Neural progenitor cell (in vitro differentiated cells): ENCODE data around the gene TBCD. TPM values are rescaled to one million over a fixed set of nuclear protein-coding genes. Genes with fewer than 3 reads are reported as not detected.
A peak's percentile ranks its signal among the peaks of the same experiment; 100 is the strongest.

ENCODE experiments used
- DNase-seq: peaks from one replicate; pipeline ENCODE4 v3.0.0-alpha.2; 2016; ENCODE audit warnings: low spot score
- H2AFZ ChIP-seq: fragments of 200-600 bp; sonication (generic); replicated peaks from 2 replicates; pipeline ENCODE4 v1.6.1; 2016; ENCODE audit warnings: antibody characterized with exemption
- H3F3A ChIP-seq: fragments of 200-600 bp; sonication (generic); 2 replicates; pipeline ENCODE4 v1.6.1; 2016; ENCODE audit warnings: antibody characterized with exemption, low read depth
- H3K27ac ChIP-seq: fragments of 200-600 bp; sonication (generic); 2 replicates; pipeline ENCODE4 v1.5.1; 2016; ENCODE audit warnings: mild to moderate bottlenecking
- H3K27me3 ChIP-seq: fragments of 200-600 bp; sonication (generic); 2 replicates; pipeline ENCODE4 v1.6.1; 2016; ENCODE audit warnings: mild to moderate bottlenecking, moderate library complexity
- H3K36me3 ChIP-seq: fragments of 200-600 bp; sonication (generic); 2 replicates; pipeline ENCODE4 v1.5.1; 2016
- H3K4me1 ChIP-seq: fragments of 200-600 bp; sonication (generic); 2 replicates; pipeline ENCODE4 v1.6.1; 2016; ENCODE audit warnings: mixed run types
- H3K4me2 ChIP-seq: fragments of 200-600 bp; sonication (generic); 2 replicates; pipeline ENCODE4 v1.6.1; 2016
- H3K4me3 ChIP-seq: fragments of 200-600 bp; sonication (generic); 2 replicates; pipeline ENCODE4 v1.5.1; 2016
- H3K79me2 ChIP-seq: fragments of 200-600 bp; sonication (generic); 2 replicates; pipeline ENCODE4 v1.6.1; 2016; ENCODE audit warnings: low read depth
- H3K9ac ChIP-seq: fragments of 200-600 bp; sonication (generic); 2 replicates; pipeline ENCODE4 v1.6.1; 2016
- H3K9me3 ChIP-seq: fragments of 200-600 bp; sonication (generic); 2 replicates; pipeline ENCODE4 v1.5.1; 2016; ENCODE audit warnings: low read depth
- H4K20me1 ChIP-seq: fragments of 200-600 bp; sonication (generic); 2 replicates; pipeline ENCODE4 v1.6.1; 2016; ENCODE audit warnings: low read depth
- H3K27ac Mint-ChIP-seq: 3 replicates; pipeline ENCODE4 v1.8.0; 2021; ENCODE audit warnings: mixed read lengths
- H3K27me3 Mint-ChIP-seq: 2 replicates; pipeline ENCODE4 v1.8.0; 2022; ENCODE audit warnings: low read depth, mild to moderate bottlenecking, inconsistent platforms, moderate library complexity, mixed read lengths; ENCODE audit not compliant: insufficient read depth
- H3K36me3 Mint-ChIP-seq: 3 replicates; pipeline ENCODE4 v1.8.0; 2021; ENCODE audit warnings: mixed read lengths
- H3K4me1 Mint-ChIP-seq: 3 replicates; pipeline ENCODE4 v1.8.0; 2021; ENCODE audit warnings: mixed read lengths
- H3K4me3 Mint-ChIP-seq: 3 replicates; pipeline ENCODE4 v1.8.0; 2021; ENCODE audit warnings: mild to moderate bottlenecking, moderate library complexity, mixed read lengths
- H3K9me3 Mint-ChIP-seq: 3 replicates; pipeline ENCODE4 v1.8.0; 2020; ENCODE audit warnings: mixed read lengths
- CTCF ChIP-seq: fragments of 200-600 bp; sonication (generic); IDR thresholded peaks from 2 replicates; pipeline ENCODE4 v1.5.1; 2017; ENCODE audit warnings: antibody characterized with exemption, mild to moderate bottlenecking
- EZH2 ChIP-seq: fragments of 200-600 bp; sonication (generic); IDR thresholded peaks from 2 replicates; pipeline ENCODE4 v1.6.1; 2017; ENCODE audit warnings: antibody characterized with exemption, mild to moderate bottlenecking, moderate library complexity
- EZH2phosphoT487 ChIP-seq: fragments of 200-600 bp; sonication (generic); IDR thresholded peaks from 2 replicates; pipeline ENCODE4 v1.6.1; 2017; ENCODE audit warnings: antibody characterized with exemption
- total RNA-seq: library from RNA; depleted of rRNA; stranded (reverse); fragments of >200 nt; gene quantifications from 2 replicates; pipeline ENCODE4 v1.2.3, GENCODE V29; 2015; ENCODE audit warnings: low replicate concordance

TBCD gene
- total RNA-seq, 1 donor from 2014 or later, result 76.4 TPM

- H3K27ac ChIP-seq, result no peak overlapping the region
- peak overlapping the region; percentile 83 for H3K27ac Mint-ChIP-seq
Measured at GRCh38 chr17:82881900-82882714, 130.2 kb downstream of the TBCD start.

GRCh38 chr17:82882715-82883418 lies 131.0 kb downstream of the TBCD start:
- peaks cover 8% of the 10 kb centered on the region for H3K79me2 ChIP-seq
- H3K4me3 ChIP-seq, result no peak overlapping the region
- peak overlapping the region; percentile 83 for H3K27ac Mint-ChIP-seq
- H3K9me3 Mint-ChIP-seq, result no peaks in the 10 kb centered on the region
- TF ChIP-seq EZH2 (no peak), EZH2phosphoT487 (no peak), CTCF (no peak)
- H4K20me1 ChIP-seq, result peaks cover 11% of the 10 kb centered on the region
- no peaks in the 10 kb centered on the region for H3F3A ChIP-seq
- no peaks in the 10 kb centered on the region for H3K4me1 ChIP-seq
- H3K27ac ChIP-seq, result no peak overlapping the region
- H3K36me3 ChIP-seq, result no peaks in the 10 kb centered on the region
- H3K4me3 Mint-ChIP-seq, result peak overlapping the region; percentile 18
- peaks cover 8% of the 10 kb centered on the region for H3K27me3 Mint-ChIP-seq
- H3K4me1 Mint-ChIP-seq, result peaks cover 44% of the 10 kb centered on the region
- no peak for DNase-seq
- no peak overlapping the region for H2AFZ ChIP-seq
- no peak overlapping the region for H3K9ac ChIP-seq
- no peaks in the 10 kb centered on the region for H3K9me3 ChIP-seq
- peaks cover 29% of the 10 kb centered on the region for H3K36me3 Mint-ChIP-seq
- no peak overlapping the region for H3K4me2 ChIP-seq
- no peaks in the 10 kb centered on the region for H3K27me3 ChIP-seq

More at GRCh38 chr17:82881900-82882714, 130.2 kb downstream of the TBCD start:
- peaks cover 16% of the 10 kb centered on the region for H4K20me1 ChIP-seq
- no peaks in the 10 kb centered on the region for H3K27me3 ChIP-seq
- no peaks in the 10 kb centered on the region for H3K4me1 ChIP-seq
- no peak for DNase-seq
- no peaks in the 10 kb centered on the region for H3F3A ChIP-seq
- Mint-ChIP-seq H3K27me3 (peaks cover 8% of the 10 kb centered on the region), H3K36me3 (peaks cover 22% of the 10 kb centered on the region), H3K4me1 (peaks cover 42% of the 10 kb centered on the region), H3K9me3 (no peaks in the 10 kb centered on the region), H3K4me3 (peak overlapping the region; percentile 18)
- no peak overlapping the region for H3K9ac ChIP-seq
- TF ChIP-seq CTCF (no peak), EZH2phosphoT487 (no peak), EZH2 (no peak)
- no peak overlapping the region for H2AFZ ChIP-seq
- no peaks in the 10 kb centered on the region for H3K36me3 ChIP-seq
- no peak overlapping the region for H3K4me2 ChIP-seq
- H3K4me3 ChIP-seq, result no peak overlapping the region
- peaks cover 8% of the 10 kb centered on the region for H3K79me2 ChIP-seq
- H3K9me3 ChIP-seq, result no peaks in the 10 kb centered on the region

- DNase-seq, result no peak
- no peaks in the 10 kb centered on the region for H3K4me1 ChIP-seq
- no peaks in the 10 kb centered on the region for H3K27me3 ChIP-seq
- no peak overlapping the region for H3K4me3 Mint-ChIP-seq
- H2AFZ ChIP-seq, result no peak overlapping the region
- no peak overlapping the region for H3K4me3 ChIP-seq
- peaks cover 44% of the 10 kb centered on the region for H3K4me1 Mint-ChIP-seq
- TF ChIP-seq CTCF (no peak), EZH2 (no peak), EZH2phosphoT487 (no peak)
- peaks cover 8% of the 10 kb centered on the region for H3K27me3 Mint-ChIP-seq
- no peaks in the 10 kb centered on the region for H3K36me3 ChIP-seq
- H3K27ac Mint-ChIP-seq, result no peak overlapping the region
- H3K4me2 ChIP-seq, result no peak overlapping the region
- no peaks in the 10 kb centered on the region for H3K9me3 ChIP-seq
- no peaks in the 10 kb centered on the region for H3F3A ChIP-seq
- peaks cover 8% of the 10 kb centered on the region for H3K79me2 ChIP-seq
- no peaks in the 10 kb centered on the region for H3K9me3 Mint-ChIP-seq
- H3K9ac ChIP-seq, result no peak overlapping the region
- H3K27ac ChIP-seq, result no peak overlapping the region
- H4K20me1 ChIP-seq, result peaks cover 11% of the 10 kb centered on the region
- H3K36me3 Mint-ChIP-seq, result peaks cover 30% of the 10 kb centered on the region
Measured at GRCh38 chr17:82883419-82884031, 131.7 kb downstream of the TBCD start.
